ENCODE measurements around the gene COL5A2. TPM values are rescaled to one million over a fixed set of nuclear protein-coding genes. Genes with fewer than 3 reads are reported as not detected.

The COL5A2 gene
- total RNA-seq, 2 experiments from 2014 or later = 0.25 to 0.77 TPM

DNA sequence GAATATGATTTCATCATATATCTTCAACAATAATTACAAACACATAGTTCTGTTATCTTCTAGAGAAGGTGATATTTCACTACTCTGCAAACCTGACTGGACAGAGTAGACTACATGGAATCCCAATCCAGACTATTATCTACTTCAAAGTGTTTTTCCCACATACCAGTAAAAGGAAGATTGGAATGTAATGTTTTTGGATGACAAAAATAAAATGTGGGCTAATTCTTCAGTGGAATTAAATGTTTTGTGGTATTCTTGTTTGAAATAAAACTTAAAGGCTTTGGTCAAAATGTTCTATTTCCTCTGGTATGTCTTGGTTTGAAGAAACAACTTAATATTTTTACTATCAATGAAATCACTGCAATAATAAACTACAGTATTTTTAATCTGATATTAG is 22.1 kb downstream of the COL5A2 start:
- Mint-ChIP-seq H3K27ac (no peak overlapping the region), H3K9me3 (no peaks in the 10 kb centered on the region), H3K27me3 (no peaks in the 10 kb centered on the region), H3K36me3 (ENCODE audit: low read depth) (no peaks in the 10 kb centered on the region), H3K4me1 (ENCODE audit: low read depth) (no peaks in the 10 kb centered on the region), H3K4me3 (no peak overlapping the region)
- Histone ChIP-seq H3K9me3 (ENCODE audit: control insufficient read depth in 1 of 2, insufficient read depth in 1 of 2, low read length in 2 of 2) (no peaks in the 10 kb centered on the region), H3K4me1 (ENCODE audit: insufficient read depth, low read length) (no peaks in the 10 kb centered on the region), H3K27me3 (ENCODE audit: control insufficient read depth in 1 of 2, insufficient read depth in 2 of 2, low read length in 2 of 2) (no peaks in the 10 kb centered on the region), H3K36me3 (ENCODE audit: insufficient read depth, low read length) (no peaks in the 10 kb centered on the region), H3K27ac (ENCODE audit: low read depth in 1 of 2, low read length in 2 of 2) (no peak overlapping the region), H3K4me3 (ENCODE audit: low read length) (no peak overlapping the region)
- ChIA-PET CTCF (interaction anchor here (0.5 kb wide), 1 partner anchor 88 kb away, joined by 3 read pairs; no protein-coding TSS in a partner anchor), POLR2A (no interaction called here)
- intact Hi-C loops (cut with DNase I, micrococcal nuclease) = no loop called here
- DNase-seq (no peak), ATAC-seq (ENCODE audit: poor library complexity) (no peak)
- TF ChIP-seq, protein P1, sequence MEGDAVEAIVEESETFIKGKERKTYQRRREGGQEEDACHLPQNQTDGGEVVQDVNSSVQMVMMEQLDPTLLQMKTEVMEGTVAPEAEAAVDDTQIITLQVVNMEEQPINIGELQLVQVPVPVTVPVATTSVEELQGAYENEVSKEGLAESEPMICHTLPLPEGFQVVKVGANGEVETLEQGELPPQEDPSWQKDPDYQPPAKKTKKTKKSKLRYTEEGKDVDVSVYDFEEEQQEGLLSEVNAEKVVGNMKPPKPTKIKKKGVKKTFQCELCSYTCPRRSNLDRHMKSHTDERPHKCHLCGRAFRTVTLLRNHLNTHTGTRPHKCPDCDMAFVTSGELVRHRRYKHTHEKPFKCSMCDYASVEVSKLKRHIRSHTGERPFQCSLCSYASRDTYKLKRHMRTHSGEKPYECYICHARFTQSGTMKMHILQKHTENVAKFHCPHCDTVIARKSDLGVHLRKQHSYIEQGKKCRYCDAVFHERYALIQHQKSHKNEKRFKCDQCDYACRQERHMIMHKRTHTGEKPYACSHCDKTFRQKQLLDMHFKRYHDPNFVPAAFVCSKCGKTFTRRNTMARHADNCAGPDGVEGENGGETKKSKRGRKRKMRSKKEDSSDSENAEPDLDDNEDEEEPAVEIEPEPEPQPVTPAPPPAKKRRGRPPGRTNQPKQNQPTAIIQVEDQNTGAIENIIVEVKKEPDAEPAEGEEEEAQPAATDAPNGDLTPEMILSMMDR (IDR thresholded peaks at IDR 0.05) = no peak

DNA sequence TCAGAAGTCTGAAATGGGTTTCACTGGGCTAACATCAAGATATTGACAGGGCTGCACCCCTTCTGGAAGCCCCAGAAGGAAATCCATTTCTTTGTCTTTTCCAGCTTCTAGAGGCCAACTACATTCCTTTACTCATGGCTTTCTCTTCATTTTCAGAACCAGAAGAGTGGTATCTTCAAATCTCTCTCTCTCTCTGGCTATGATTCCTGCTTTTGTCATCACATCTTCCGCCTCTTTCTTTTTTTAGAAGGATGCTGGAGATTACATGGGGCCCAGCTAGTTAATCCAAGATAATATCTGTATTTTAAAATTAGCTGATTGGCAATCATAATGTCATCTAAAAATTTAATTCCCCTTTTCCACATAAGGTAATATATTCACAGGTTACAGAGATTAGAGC is 23.8 kb downstream of the COL5A2 start:
- no peak overlapping the region for H3K4me3 Mint-ChIP-seq
- no peak overlapping the region for H3K27ac Mint-ChIP-seq
- Histone ChIP-seq H3K9me3 (ENCODE audit: control insufficient read depth in 1 of 2, insufficient read depth in 1 of 2, low read length in 2 of 2) (no peaks in the 10 kb centered on the region), H3K27ac (ENCODE audit: low read depth in 1 of 2, low read length in 2 of 2) (no peak overlapping the region), H3K4me1 (ENCODE audit: insufficient read depth, low read length) (no peaks in the 10 kb centered on the region), H3K4me3 (ENCODE audit: low read length) (no peak overlapping the region), H3K27me3 (ENCODE audit: control insufficient read depth in 1 of 2, insufficient read depth in 2 of 2, low read length in 2 of 2) (no peaks in the 10 kb centered on the region), H3K36me3 (ENCODE audit: insufficient read depth, low read length) (no peaks in the 10 kb centered on the region)
- ChIA-PET CTCF (no interaction called here), POLR2A (no interaction called here)
- DNase-seq (no peak), ATAC-seq (ENCODE audit: poor library complexity) (no peak)
- intact Hi-C loops (cut with DNase I, micrococcal nuclease) = no loop called here
- no peaks in the 10 kb centered on the region for H3K36me3 Mint-ChIP-seq (ENCODE audit: low read depth)
- H3K9me3 Mint-ChIP-seq = no peaks in the 10 kb centered on the region
- TF ChIP-seq, protein P1 (IDR thresholded peaks at IDR 0.05) = no peak
- no peaks in the 10 kb centered on the region for H3K27me3 Mint-ChIP-seq
- no peaks in the 10 kb centered on the region for H3K4me1 Mint-ChIP-seq (ENCODE audit: low read depth)

DNA sequence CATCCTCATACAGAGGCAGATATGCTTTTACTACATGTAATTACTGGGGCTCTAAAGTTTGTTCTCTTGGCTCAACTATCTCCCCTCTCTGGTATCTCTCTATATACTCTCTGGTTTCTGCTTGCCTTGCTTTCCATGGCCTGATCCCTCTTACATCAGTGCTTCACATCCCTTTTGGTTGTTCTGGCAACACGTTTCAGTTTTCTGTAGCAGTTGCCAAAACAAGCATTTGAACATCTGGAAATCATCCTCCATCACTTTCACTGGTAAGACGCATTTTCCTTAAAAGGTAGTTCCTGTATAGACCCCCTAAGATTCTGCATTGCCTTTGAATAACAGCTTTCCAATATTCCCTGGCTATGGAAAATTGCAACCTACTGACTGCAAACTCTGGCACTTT is 25.9 kb downstream of the COL5A2 start:
- Mint-ChIP-seq H3K9me3 (no peaks in the 10 kb centered on the region), H3K36me3 (ENCODE audit: low read depth) (no peaks in the 10 kb centered on the region), H3K27ac (no peak overlapping the region), H3K27me3 (no peaks in the 10 kb centered on the region), H3K4me3 (no peak overlapping the region), H3K4me1 (ENCODE audit: low read depth) (no peaks in the 10 kb centered on the region)
- Histone ChIP-seq H3K27ac (ENCODE audit: low read depth in 1 of 2, low read length in 2 of 2) (no peak overlapping the region), H3K4me3 (ENCODE audit: low read length) (no peak overlapping the region), H3K36me3 (ENCODE audit: insufficient read depth, low read length) (no peaks in the 10 kb centered on the region), H3K9me3 (ENCODE audit: control insufficient read depth in 1 of 2, insufficient read depth in 1 of 2, low read length in 2 of 2) (no peaks in the 10 kb centered on the region), H3K4me1 (ENCODE audit: insufficient read depth, low read length) (no peaks in the 10 kb centered on the region), H3K27me3 (ENCODE audit: control insufficient read depth in 1 of 2, insufficient read depth in 2 of 2, low read length in 2 of 2) (no peaks in the 10 kb centered on the region)
- ATAC-seq (ENCODE audit: poor library complexity) = no peak
- no peak for DNase-seq
- ChIA-PET POLR2A (no interaction called here), CTCF (no interaction called here)
- intact Hi-C loops (cut with DNase I, micrococcal nuclease) = no loop called here
- TF ChIP-seq, protein P1 (IDR thresholded peaks at IDR 0.05) = no peak
